ENCODE data around the gene PLCB2.

Gene PLCB2

GRCh38 chr15:40306371-40306770 lies 1.4 kb downstream of the PLCB2 start:
- no peak for DNase-seq (ENCODE audit: low read depth in 2 of 2, low spot score in 1 of 2)

GRCh38 chr15:40305281-40305680 lies 2.5 kb downstream of the PLCB2 start:
- no peak for DNase-seq (ENCODE audit: low read depth in 2 of 2, low spot score in 1 of 2)

GRCh38 chr15:40303576-40303975 lies 4.2 kb downstream of the PLCB2 start:
- DNase-seq (ENCODE audit: low read depth in 2 of 2, low spot score in 1 of 2): no peak

GRCh38 chr15:40302981-40303380 lies 4.8 kb downstream of the PLCB2 start:
- no peak for DNase-seq (ENCODE audit: low read depth in 2 of 2, low spot score in 1 of 2)

GRCh38 chr15:40302288-40302886 lies 5.3 kb downstream of the PLCB2 start:
- DNase-seq (ENCODE audit: low read depth in 2 of 2, low spot score in 1 of 2): no peak

- no peak for DNase-seq (ENCODE audit: low read depth in 2 of 2, low spot score in 1 of 2)
Measured at GRCh38 chr15:40301467-40302179, 6.1 kb downstream of the PLCB2 start.

- no peak for DNase-seq (ENCODE audit: low read depth in 2 of 2, low spot score in 1 of 2)
Measured at GRCh38 chr15:40300771-40301170, 7.0 kb downstream of the PLCB2 start.

- DNase-seq (ENCODE audit: low read depth in 2 of 2, low spot score in 1 of 2): no peak
Measured at GRCh38 chr15:40300367-40300766, 7.4 kb downstream of the PLCB2 start.

GRCh38 chr15:40298216-40298935 lies 9.4 kb downstream of the PLCB2 start:
- DNase-seq (ENCODE audit: low read depth in 2 of 2, low spot score in 1 of 2): no peak

- no peak for DNase-seq (ENCODE audit: low read depth in 2 of 2, low spot score in 1 of 2)
Measured at GRCh38 chr15:40297356-40297755, 10.4 kb downstream of the PLCB2 start.

- no peak for DNase-seq (ENCODE audit: low read depth in 2 of 2, low spot score in 1 of 2)
Measured at GRCh38 chr15:40296561-40297230, 11.0 kb downstream of the PLCB2 start.

- DNase-seq (ENCODE audit: low read depth in 2 of 2, low spot score in 1 of 2): no peak
Measured at GRCh38 chr15:40295877-40296560, 11.7 kb downstream of the PLCB2 start.

GRCh38 chr15:40295297-40295696 lies 12.4 kb downstream of the PLCB2 start:
- DNase-seq (ENCODE audit: low read depth in 2 of 2, low spot score in 1 of 2): no peak

- no peak for DNase-seq (ENCODE audit: low read depth in 2 of 2, low spot score in 1 of 2)
Measured at GRCh38 chr15:40293905-40294895, 13.5 kb downstream of the PLCB2 start.

GRCh38 chr15:40293006-40293405 lies 14.7 kb downstream of the PLCB2 start:
- no peak for DNase-seq (ENCODE audit: low read depth in 2 of 2, low spot score in 1 of 2)

GRCh38 chr15:40292246-40292645 lies 15.5 kb downstream of the PLCB2 start:
- DNase-seq (ENCODE audit: low read depth in 2 of 2, low spot score in 1 of 2): no peak

GRCh38 chr15:40290918-40291574 lies 16.7 kb downstream of the PLCB2 start:
- no peak for DNase-seq (ENCODE audit: low read depth in 2 of 2, low spot score in 1 of 2)

- DNase-seq (ENCODE audit: low read depth in 2 of 2, low spot score in 1 of 2): no peak
Measured at GRCh38 chr15:40290545-40290917, 17.2 kb downstream of the PLCB2 start.

GRCh38 chr15:40289140-40289775 lies 18.5 kb downstream of the PLCB2 start:
- no peak for DNase-seq (ENCODE audit: low read depth in 2 of 2, low spot score in 1 of 2)
